Cerebellar cortex (tissue), 1 donor: Measurements from ENCODE around the gene ITPR2.
"Not testable (repeated sequence)": the region's sequence is repeated elsewhere in the genome, so short reads cannot be mapped to it uniquely, and the experiment has no call there.

Experiments
- DNase-seq: peaks from one replicate; pipeline ENCODE4 v3.0.0-alpha.2; 2015; ENCODE audit warnings: low spot score

The ITPR2 gene

DNA sequence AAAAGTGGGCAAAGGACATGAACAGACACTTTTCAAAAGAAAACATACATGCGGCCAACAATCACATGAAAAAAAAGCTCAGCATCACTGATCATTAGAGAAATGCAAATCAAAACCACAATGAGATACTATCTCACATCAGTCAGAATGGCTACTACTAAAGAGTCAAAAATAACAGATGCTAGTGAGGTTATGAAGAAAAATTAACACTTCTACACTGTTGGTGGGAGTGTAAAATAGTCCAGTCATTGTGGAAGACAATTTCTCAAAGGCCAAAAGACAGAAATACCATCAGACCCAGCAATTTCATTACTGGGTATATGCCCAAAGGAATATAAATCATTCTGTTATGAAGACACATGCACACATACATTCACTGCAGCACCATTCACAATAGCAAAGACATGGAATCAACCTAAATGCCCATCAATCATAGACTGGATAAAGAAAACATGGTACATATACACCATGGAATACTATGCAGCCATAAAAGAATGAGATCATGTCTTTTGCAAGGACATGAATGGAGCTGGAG is 103.8 kb downstream of the ITPR2 start:
- DNase-seq: not testable (repeated sequence)

DNA sequence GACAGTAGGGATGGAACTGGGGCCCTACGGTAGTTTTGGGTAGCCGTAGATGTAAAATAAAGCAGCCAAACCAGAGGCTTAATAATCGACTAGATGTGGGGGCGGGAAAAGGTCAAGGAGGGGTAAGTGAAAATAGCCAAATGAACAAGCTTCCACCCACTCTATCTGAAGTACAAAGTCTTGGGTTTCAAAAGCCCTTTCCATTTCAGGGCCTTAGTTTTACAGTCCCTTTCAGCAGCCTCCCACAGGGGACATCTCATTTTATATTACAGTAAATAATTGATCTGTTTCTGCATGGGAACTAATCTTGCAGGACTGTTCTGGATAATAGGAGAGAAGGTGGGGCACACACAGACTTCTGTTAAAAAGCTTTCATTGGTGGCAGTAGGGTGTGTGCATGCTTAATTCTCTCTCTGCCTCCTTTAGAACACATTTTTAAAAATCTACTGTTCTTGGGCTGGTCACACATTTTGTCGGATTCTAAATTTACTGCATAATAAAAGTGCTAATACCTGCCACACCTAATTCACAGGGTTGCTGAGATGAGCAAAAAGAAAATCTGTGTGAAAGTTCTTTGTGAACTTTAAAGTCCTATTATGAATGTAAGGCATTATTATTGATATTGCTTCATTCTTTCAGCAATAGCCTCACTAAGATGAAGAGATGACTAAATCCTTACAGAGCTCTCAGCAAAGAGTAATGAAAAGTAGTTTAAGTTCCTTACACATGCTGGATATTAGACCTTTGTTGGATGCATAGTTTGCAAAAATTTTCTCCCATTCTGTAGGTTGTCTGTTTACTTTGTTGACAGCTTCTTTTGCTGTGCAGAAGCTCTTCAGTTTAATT is 104.6 kb downstream of the ITPR2 start:
- DNase-seq: no peak

- DNase-seq: no peak
These were observed 105.4 kb downstream of the ITPR2 start for GRCh38 chr12:26727482-26728204.

GRCh38 chr12:26726956-26727355 is 106.0 kb downstream of the ITPR2 start:
- DNase-seq: no peak

DNA sequence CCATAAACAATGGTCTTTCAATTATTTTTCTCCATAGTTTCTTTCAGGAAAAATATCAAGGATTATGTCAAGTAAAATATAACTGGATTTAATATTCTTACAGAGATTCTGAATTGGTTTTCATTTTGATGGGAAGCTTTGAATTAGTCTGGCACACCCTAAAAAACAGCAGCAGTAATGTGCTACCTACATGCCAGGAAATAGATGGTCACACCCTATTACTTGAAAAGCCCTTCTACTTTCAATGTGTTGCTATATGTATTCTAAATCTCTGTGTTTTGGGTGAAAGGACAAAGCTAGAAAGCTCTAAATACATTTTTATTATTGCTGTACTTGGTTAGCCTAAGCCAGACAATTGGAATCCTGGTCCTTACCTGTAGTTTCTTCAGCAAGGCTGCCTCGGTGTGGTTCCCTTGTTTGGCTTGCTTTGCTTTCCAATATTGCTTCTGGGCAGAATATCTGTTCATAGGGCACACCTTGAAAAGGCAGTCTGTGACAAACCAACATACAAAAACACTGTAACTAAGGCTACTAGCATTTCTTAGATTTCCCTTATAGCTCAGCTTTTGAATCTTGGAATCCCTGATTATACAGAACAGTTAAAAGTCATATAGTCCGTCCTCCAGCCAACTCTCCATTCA is 107.6 kb downstream of the ITPR2 start:
- no peak for DNase-seq

DNA sequence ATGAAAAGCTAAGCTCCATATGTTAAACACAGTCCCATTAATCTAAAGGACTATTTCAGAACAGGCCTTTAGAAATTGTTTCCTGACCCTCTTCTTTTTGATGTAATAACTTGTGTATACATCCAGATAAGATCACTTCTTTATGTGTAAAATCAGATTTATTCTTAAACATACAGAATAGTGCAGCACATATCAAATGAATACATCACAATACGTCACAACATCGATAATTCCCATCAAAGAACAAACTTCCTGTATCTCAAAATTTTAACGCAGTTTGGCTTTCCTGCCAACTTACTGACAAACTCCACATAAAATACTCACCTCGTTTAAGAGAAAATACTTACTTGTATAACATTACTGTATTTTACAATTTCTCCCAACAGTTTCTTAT is 108.7 kb downstream of the ITPR2 start:
- no peak for DNase-seq

DNA sequence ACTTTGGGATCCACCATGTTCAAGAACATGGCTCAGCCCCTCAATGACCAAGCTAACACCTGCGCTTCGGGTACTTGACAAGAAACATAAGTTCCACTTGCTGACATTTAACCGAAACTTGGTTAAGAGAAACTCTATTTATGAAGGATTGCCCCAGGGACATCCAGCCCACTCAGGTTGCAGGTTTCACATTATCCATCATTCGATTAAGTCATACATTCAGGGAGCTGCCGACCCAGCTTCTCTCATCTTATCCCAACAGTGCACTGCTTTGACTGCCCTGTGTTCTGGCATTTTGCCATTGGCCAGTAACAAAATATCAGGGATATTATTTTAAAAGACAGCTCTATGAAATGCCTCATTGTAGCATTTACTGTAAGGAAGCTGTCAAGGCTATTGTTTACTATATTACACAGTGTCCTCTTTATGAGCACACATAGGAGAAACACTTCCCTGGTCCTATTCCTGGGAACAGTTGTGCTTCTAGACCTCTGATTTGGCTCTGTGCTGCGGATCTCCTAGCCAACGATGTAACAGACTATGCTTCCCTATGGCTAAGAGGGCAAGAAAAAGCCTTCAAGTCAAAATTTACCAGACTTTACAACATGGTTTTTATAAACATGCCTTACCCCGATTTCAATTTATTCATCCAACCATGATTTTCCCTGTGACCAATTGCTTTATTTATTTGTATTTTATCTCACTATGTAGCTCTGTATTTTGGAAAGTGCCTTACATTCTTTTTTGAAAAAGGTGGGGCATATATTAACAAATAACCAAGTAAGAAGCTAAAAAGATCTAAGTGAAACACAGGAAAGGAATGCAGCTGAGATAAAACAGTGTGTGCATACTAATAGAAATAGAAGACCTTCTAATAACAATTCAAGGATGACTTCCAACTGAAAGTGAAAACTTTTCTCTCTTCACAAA is 109.3 kb downstream of the ITPR2 start:
- peak; percentile 10 for DNase-seq

DNA sequence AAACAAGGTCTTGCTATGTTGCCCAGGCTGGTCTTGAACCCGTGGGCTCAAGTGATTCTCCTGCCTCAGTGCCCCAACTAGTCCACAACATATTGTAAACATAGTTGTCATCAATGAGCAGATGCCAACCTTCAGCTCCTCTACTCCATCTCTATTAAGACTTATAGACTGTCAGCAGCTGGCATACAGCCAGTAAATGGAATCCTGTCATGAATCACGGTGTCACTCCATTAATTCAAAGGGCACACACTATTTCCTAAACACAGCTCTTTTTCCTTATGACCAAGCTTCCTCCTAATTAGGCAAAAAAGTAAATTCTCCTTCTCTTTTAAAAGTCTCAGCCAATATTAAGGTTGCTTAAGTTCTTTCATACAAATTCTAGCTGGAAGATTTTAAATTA is 111.2 kb downstream of the ITPR2 start:
- DNase-seq: no peak

GRCh38 chr12:26719852-26720251 is 113.1 kb downstream of the ITPR2 start:
- no peak for DNase-seq

DNA sequence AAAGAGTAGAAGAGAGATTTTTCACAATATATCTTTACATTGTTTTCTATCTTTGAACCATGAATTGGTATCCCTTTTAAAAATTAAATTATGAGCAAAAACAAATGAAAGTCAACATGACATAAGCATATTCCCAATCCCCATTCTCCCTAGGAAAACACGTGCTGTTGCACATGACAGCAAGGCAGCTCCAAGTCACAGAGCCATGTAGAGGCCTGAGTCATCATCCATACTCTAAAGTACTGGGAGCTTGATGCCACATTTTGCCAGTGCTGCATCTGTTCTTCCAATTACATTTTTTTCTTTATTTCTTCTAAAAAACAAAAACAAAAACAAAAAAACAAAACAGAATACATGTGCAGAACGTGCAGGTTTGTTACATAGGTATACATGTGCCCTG is 115.2 kb downstream of the ITPR2 start:
- no peak for DNase-seq

- no peak for DNase-seq
These were observed 117.8 kb downstream of the ITPR2 start for GRCh38 chr12:26715232-26715631.

- no peak for DNase-seq
These were observed 119.1 kb downstream of the ITPR2 start for GRCh38 chr12:26713885-26714383.

DNA sequence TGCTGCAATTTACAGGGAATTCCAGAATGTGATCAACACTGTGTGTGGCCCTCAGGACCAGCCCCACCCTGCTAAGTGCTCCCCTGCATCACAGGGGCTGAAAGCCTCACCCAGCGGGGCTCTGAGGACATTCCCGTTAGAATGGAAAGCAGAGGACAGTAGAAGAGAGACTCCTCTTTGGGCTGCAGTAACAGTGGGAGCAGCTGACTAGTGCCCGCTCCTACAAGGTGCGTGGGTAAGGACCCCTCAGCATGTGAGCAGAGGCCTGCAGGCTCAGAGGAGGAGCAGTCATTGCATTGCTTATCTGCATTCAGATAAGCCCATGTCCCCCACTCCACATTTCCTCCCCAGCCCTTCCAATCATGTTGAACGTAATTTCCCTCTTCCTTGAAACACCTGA is 120.1 kb downstream of the ITPR2 start:
- DNase-seq: no peak

DNA sequence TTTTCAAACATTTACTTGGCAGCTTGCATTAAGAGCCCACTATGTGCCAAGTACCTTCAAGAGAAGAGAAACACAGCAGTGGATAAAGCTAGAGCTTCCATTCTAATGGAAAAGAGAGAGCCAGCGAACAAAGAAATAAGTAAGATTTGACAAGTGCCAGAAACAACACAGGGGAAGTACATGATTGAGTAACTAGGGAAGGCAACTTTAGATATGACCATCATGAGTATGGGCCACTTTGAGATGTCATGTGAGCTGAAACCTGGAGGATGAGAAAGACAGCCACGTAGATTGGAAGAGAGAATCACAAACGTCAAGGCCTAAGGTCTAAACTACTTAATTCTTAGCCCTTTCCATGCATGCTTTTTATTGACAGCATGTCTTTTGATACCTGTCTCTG is 121.4 kb downstream of the ITPR2 start:
- no peak for DNase-seq

GRCh38 chr12:26711072-26711471 is 121.9 kb downstream of the ITPR2 start:
- no peak for DNase-seq

DNA sequence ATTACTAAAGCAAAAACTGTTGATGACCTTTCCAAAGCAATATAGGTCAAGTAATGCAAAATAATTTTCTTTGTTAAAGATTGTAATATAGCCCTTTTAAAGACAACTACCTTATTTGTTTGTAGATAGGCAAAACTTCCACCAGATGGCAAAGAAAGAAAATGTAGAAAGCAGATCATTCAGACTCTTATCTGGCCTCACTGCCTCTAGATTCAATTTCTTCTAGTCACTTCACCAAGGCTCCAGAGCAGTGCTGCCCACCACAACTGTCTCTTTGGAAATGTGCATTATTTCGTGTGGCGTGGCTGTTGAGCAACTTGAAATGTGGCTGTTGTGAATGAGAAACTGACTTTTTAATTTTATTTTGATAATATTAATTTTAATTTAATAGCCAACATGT is 127.1 kb downstream of the ITPR2 start:
- DNase-seq: no peak

DNA sequence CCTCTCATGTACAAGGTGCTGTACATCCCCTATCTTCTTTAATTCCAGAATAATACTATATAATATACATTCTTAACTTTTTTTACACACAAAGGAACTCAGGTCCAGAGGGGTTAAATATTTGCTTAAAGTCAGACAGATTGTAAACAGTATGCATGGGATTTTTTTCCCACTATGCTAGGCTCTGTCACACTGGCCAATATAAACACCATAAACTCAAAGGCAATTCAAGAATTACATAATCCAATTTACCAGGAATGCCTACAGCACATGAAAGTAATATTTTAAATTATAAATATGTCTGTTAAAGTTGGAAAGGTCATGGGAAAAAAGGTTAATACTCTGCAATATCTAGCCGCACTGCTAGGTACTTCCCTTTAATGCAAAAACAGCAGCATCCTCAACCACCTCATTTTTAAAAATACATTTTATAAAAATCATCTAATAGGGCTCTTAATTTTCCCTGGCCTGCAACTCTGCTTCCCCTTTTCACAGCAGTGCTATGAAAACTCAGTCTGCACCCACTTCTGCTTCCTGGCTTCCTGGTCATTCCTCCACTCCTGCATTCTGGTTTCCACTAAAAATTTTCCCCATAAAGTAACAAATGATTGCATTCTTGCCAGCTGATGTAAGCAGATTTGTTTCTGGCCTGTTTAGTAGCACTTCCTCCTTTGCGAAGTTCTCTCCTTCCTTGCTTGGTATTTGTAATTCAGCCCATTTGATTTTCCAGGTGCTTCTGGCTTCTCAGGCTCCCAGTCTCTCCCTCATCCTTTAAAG is 128.1 kb downstream of the ITPR2 start:
- peak; percentile 6 for DNase-seq

DNA sequence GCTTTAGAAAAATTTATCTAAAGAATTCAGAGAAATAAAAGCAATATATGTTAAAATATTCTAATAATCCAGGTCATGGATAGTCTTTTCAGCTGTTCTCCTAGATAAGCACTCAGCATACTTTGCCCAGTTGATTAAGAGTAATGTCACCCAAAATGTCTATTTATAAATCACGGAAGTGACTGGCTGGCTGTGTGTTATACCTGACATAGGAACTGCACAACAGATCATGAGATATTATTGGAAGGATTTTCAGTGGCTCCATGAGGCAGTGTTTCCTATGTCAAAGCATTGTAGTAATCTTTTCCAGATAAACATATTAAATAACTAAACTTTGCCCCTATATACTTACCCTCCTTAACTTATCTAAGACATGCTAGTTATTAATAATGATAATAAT is 128.8 kb downstream of the ITPR2 start:
- DNase-seq: no peak

DNA sequence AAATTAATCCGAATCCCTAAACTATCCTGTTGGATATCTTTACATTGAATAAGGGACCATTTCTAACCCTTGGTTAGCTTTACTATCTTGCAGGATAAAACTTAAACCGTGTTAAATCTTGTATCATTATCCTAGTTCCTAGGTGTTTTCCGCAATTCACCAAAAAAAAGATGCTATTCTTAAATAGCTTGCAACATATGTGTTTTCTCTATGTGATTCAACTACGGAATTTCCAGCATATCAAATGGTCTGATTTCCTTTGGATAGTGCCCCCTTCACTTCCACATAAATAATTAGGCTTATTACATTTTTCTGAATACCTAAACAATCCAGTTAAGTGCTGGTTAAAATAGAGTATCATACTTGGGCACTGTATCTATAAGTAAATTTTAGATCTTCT is 130.3 kb downstream of the ITPR2 start:
- DNase-seq: no peak

- peak; percentile 72 for DNase-seq
These were observed 131.3 kb downstream of the ITPR2 start for GRCh38 chr12:26701604-26702215.
